Neural progenitor cell (in vitro differentiated cells): Measurements from ENCODE around the gene RTN1.

Source experiments
- CTCF ChIP-seq: fragments of 200-600 bp; sonication (generic); IDR thresholded peaks from 2 replicates; pipeline ENCODE4 v1.5.1; 2017; ENCODE audit warnings: antibody characterized with exemption, mild to moderate bottlenecking
- EZH2 ChIP-seq: fragments of 200-600 bp; sonication (generic); IDR thresholded peaks from 2 replicates; pipeline ENCODE4 v1.6.1; 2017; ENCODE audit warnings: antibody characterized with exemption, mild to moderate bottlenecking, moderate library complexity

GRCh38 chr14:59633486-59633885 lies 237.1 kb downstream of the RTN1 start:
- TF ChIP-seq CTCF (no peak), EZH2 (no peak)
